Activated naive CD4-positive, alpha-beta T cell treated with anti-CD3 and anti-CD28 coated beads, Interleukin-2, amount 50 U/mL, for 24 hours (primary cell): ENCODE results near the gene ATP13A3.

Experiments used
- H3K27ac Mint-ChIP-seq: one replicate; pipeline ENCODE4 v1.8.0; 2021; ENCODE audit warnings: mild to moderate bottlenecking, mixed read lengths
- H3K27me3 Mint-ChIP-seq: one replicate; pipeline ENCODE4 v1.8.0; 2021; ENCODE audit warnings: mixed read lengths
- H3K36me3 Mint-ChIP-seq: one replicate; pipeline ENCODE4 v1.8.0; 2021; ENCODE audit warnings: mixed read lengths
- H3K4me1 Mint-ChIP-seq: one replicate; pipeline ENCODE4 v1.8.0; 2021; ENCODE audit warnings: mixed read lengths
- H3K4me3 Mint-ChIP-seq: one replicate; pipeline ENCODE4 v1.8.0; 2021; ENCODE audit warnings: mild to moderate bottlenecking, mixed read lengths
- H3K9me3 Mint-ChIP-seq: one replicate; pipeline ENCODE4 v1.8.0; 2021; ENCODE audit warnings: mixed read lengths

Gene ATP13A3

DNA sequence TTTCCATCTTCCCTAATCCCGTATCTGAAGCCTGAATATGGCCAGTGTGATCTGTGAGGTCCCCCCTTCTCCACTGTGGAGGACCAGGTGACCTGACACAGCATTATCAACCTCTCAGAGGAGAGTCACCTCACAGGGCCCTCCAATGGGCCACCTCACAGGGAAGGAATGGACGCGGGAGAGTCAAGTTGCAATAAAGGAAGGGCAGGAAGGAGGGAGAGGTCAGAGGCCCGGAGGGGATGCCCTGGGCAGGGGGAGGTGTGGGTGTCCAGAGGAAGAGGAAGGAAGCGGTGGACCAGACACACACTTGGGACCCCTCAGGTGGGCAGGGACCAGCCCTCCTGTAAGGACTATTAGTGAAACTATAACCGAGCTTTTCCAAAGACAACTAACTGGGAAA is 102.6 kb downstream of the ATP13A3 start:
- Mint-ChIP-seq H3K4me3 (no peak overlapping the region), H3K9me3 (no peaks in the 10 kb centered on the region), H3K4me1 (no peaks in the 10 kb centered on the region), H3K27ac (no peak overlapping the region), H3K27me3 (no peaks in the 10 kb centered on the region), H3K36me3 (no peaks in the 10 kb centered on the region)

DNA sequence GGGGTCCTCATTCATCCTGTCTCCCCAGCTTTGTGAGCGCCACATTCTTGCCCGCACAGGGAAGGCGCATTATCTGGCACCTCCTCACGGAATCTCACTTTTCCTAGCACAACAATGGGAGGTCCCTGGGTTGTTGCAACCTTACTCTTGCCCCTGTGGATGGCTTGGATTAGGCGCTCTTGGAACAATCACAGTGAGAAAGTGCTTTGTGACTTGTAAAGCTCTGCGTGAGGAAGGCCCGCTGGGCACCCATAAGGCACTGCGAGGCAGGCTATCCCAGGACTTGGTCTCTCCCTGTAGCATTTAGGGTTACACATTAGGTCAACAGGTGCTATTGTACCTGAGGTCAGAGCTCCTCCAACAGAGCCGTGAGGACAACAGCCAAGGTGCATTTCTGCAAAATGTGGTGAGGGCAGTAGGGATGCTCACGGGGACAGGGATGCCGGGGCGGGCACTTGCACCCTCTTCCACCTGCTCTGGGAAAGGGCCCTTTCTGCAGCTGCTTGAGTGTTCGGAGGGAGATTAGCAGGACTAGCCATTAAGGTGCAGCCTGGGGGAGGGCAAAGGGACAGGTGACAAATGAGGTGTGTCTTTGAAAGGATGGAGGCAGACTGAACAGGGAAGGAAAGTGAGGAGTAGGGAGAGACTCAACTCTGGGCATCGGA is 103.4 kb downstream of the ATP13A3 start:
- Mint-ChIP-seq H3K27ac (no peak overlapping the region), H3K36me3 (no peaks in the 10 kb centered on the region), H3K27me3 (no peaks in the 10 kb centered on the region), H3K4me1 (no peaks in the 10 kb centered on the region), H3K4me3 (no peak overlapping the region), H3K9me3 (no peaks in the 10 kb centered on the region)

DNA sequence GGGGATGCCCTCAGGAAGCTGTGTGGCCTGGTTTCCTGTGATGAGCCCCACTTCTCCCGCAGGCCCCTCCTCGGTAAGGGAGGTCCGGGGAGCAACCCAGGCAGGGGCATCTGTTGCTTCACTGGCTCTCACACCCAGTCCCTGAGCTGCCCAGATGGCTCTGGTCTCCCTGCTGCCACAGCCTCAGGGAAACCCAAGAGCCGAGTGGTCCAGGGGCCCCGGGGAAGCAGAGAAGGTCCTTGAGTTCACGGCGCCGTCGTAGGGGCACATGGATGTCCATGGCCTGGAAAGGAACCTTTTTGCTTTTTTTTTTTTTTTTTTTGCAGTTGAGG is 103.9 kb downstream of the ATP13A3 start:
- H3K27me3 Mint-ChIP-seq, result no peaks in the 10 kb centered on the region
- no peaks in the 10 kb centered on the region for H3K9me3 Mint-ChIP-seq
- H3K4me3 Mint-ChIP-seq, result no peak overlapping the region

DNA sequence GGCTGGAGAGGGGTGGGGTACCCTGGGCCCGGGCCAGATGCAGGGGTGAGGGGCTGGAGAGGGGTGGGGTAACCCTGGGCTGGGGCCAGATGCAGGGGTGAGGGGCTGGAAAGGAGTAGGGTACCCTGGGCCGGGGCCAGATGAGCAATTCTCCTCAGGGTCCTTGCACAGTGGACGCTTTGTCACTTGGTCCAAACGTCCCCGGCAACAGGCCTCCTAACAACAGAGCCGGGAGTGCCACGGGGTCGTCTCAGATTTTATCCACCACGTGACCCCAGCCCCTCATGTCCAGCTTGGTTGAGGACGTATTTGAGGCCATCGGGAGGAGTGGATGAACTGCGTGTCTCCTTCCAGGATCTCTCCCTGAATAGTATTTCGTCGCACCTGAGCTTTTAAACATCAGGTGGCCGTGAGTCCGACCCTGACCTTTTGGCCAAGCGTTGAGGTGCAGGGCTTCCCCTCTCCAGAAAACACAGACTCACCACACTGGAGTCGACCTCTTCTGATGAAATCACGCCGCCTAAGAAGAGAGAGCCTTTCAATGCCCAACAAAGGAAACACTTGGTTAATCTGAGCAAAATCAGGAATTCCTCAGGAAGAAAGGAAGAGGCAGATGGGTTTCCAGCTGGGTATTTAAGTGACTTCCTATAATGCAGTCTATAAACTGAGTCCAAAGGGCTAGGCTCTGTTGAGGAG is 104.5 kb downstream of the ATP13A3 start:
- H3K4me1 Mint-ChIP-seq, result no peaks in the 10 kb centered on the region
- no peaks in the 10 kb centered on the region for H3K9me3 Mint-ChIP-seq
- H3K4me3 Mint-ChIP-seq, result no peak overlapping the region
- H3K27me3 Mint-ChIP-seq, result no peaks in the 10 kb centered on the region
- H3K27ac Mint-ChIP-seq, result no peak overlapping the region
- no peaks in the 10 kb centered on the region for H3K36me3 Mint-ChIP-seq

More for the DNA sequence above, 103.9 kb downstream of the ATP13A3 start:
- no peaks in the 10 kb centered on the region for H3K36me3 Mint-ChIP-seq
- H3K27ac Mint-ChIP-seq, result no peak overlapping the region
- H3K4me1 Mint-ChIP-seq, result no peaks in the 10 kb centered on the region

DNA sequence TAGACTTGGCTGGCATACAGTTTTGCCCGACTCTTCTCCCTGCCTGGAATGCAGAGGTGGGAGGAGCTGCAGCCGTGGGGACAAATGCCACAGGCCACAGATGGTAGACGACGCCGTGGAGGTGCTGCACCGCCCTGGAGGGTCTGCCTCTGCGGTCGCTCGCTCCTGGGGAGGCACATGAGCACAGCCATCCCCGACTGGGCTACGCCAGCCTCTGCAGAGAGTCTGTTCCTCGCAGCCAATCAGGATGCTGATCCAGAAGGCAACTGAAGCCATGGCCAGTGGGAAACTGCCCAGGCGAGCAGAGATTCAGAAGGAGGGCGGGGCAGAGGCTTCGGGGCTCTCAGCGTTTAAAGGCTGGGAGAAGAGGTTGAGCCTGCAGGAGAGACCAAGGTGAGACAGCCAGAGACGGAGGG is 105.3 kb downstream of the ATP13A3 start:
- no peak overlapping the region for H3K27ac Mint-ChIP-seq
- H3K27me3 Mint-ChIP-seq, result no peaks in the 10 kb centered on the region
- H3K9me3 Mint-ChIP-seq, result no peaks in the 10 kb centered on the region
- no peak overlapping the region for H3K4me3 Mint-ChIP-seq
- no peaks in the 10 kb centered on the region for H3K4me1 Mint-ChIP-seq
- H3K36me3 Mint-ChIP-seq, result no peaks in the 10 kb centered on the region

DNA sequence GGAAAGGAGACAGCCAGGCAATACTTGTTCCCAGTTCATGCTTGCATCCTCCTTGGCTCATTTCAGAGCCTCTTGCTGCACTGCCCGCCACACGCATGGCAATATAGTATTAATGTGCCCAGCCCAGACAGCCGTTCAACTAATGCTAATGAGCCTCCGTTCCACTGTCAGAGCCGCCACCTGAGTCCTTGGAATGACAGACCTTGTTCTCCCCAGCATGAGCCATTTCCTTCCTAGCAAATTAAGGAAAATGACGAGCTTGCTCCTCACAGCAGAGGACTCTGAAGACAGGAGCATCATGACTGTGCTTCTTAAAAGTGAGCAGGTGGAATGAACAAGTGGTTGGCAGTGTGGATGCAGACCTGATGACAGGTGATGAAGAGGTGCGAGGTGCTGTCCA is 106.5 kb downstream of the ATP13A3 start:
- Mint-ChIP-seq H3K9me3 (no peaks in the 10 kb centered on the region), H3K27me3 (no peaks in the 10 kb centered on the region), H3K4me3 (no peak overlapping the region), H3K4me1 (no peaks in the 10 kb centered on the region), H3K36me3 (no peaks in the 10 kb centered on the region), H3K27ac (no peak overlapping the region)

DNA sequence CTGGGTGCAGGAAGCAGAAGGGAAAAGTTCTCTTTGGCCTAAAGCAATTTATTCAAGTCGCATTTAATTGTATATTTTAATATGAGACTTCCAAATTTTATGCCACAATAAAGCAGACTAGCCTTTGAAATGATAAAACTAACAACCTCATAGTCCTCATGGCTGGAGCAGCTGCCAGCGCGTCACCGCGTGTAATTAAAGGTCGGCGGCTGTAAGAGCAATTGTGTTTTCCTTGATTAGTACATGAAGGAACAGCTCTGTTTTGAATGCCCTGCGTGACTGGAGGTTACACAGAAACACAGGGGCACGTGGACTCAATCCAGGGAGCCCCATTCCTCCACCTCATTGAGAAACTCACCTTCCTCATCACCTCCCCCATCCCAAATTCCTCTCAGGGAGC is 107.2 kb downstream of the ATP13A3 start:
- Mint-ChIP-seq H3K4me1 (no peaks in the 10 kb centered on the region), H3K36me3 (no peaks in the 10 kb centered on the region), H3K9me3 (no peaks in the 10 kb centered on the region), H3K27ac (no peak overlapping the region), H3K27me3 (no peaks in the 10 kb centered on the region), H3K4me3 (no peak overlapping the region)

DNA sequence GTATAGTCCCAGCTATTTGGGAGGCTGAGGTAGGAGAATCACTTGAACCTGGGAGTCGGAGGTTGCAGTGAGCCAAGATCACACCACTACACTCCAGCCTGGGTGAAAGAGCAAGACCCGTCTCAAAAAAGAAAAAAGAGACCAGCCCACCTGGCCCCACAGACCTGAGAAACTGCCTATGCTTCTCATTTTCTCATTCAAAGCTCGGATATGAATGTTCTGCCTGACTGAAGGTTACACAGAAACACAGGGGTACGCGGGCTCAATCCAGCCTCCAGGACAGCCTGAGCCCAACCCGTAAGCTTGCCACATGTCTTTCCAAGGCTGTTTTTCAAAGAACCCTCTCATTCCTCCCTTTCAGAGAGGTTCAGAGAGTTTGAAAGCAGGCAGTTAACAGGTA is 107.6 kb downstream of the ATP13A3 start:
- Mint-ChIP-seq H3K4me3 (no peak overlapping the region), H3K4me1 (no peaks in the 10 kb centered on the region), H3K9me3 (no peaks in the 10 kb centered on the region), H3K27me3 (no peaks in the 10 kb centered on the region), H3K36me3 (no peaks in the 10 kb centered on the region), H3K27ac (no peak overlapping the region)

DNA sequence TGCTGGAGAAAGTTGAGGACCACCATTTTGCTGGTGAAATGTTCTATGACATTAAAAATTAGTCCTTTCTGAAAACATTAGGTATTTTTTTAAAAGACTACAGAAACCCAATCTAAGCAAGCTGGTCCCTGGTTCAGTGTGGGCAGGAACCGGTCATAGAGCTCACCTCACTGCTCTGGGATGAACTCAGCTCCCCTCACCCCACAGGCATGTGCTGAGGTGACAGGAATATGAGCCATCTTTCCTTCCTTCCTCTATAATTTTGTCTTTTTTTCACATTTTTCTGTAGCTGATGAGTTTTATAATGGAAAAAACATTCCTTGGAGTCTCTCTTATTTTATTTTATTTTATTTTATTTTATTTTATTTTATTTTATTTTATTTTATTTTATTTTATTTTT is 109.1 kb downstream of the ATP13A3 start:
- H3K36me3 Mint-ChIP-seq, result no peaks in the 10 kb centered on the region
- H3K27ac Mint-ChIP-seq, result no peak overlapping the region
- no peaks in the 10 kb centered on the region for H3K9me3 Mint-ChIP-seq
- H3K4me1 Mint-ChIP-seq, result no peaks in the 10 kb centered on the region
- no peaks in the 10 kb centered on the region for H3K27me3 Mint-ChIP-seq
- H3K4me3 Mint-ChIP-seq, result no peak overlapping the region

DNA sequence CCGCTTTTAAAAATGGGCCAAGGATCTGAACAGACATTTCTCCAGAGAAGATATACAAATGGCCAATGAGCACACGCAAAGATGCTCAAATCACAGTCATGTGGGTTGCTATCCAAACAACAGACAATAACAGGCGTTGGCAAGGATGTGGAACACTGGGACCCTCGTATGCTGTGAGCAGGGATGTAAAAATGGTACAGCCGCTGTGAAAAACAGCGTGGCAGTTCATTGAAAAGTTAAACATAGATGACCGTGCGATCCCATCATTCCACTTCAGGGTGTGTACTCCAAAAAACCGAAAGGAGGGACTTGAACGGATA is 110.6 kb downstream of the ATP13A3 start:
- H3K9me3 Mint-ChIP-seq, result no peaks in the 10 kb centered on the region
- H3K27ac Mint-ChIP-seq, result no peak overlapping the region
- no peaks in the 10 kb centered on the region for H3K27me3 Mint-ChIP-seq
- no peaks in the 10 kb centered on the region for H3K36me3 Mint-ChIP-seq
- no peak overlapping the region for H3K4me3 Mint-ChIP-seq
- no peaks in the 10 kb centered on the region for H3K4me1 Mint-ChIP-seq

DNA sequence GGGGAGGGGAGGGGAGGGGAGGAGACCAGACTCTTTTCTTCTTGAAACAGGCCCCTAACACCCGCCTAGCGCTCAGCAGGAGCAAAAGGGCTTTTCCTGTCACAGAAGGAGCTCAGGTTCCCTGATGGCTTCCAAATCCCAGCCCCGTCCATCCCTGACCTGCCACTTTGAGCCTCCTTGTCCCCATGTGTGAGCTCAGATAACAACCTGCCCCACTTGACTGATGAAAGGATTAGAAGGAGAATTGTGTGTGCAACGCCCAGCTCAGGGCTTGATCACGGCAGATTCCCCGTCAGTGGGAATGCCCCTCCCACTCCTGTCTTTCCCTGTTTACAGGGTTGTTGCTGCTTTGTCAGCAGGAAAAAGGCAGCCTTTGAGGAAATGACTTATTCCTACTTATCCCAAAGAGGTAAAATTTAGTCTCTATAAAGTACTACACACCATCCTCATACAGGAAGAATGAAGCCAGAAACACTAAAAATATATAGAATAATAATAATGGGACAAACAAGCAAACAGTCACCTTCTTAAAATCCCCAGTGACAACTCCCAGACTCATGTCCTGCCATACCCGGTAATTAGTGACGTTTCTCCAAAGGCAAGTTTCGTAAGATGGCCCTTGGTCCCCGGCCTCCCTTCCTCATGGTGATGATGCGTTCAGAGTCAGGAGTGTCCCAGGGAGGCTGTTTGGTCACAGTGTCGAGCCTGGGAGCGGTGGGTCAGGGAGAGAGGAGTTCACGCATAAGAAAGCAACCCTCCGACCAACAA is 111.1 kb downstream of the ATP13A3 start:
- Mint-ChIP-seq H3K27me3 (no peaks in the 10 kb centered on the region), H3K9me3 (no peaks in the 10 kb centered on the region), H3K36me3 (no peaks in the 10 kb centered on the region), H3K4me3 (no peak overlapping the region), H3K4me1 (no peaks in the 10 kb centered on the region), H3K27ac (no peak overlapping the region)

DNA sequence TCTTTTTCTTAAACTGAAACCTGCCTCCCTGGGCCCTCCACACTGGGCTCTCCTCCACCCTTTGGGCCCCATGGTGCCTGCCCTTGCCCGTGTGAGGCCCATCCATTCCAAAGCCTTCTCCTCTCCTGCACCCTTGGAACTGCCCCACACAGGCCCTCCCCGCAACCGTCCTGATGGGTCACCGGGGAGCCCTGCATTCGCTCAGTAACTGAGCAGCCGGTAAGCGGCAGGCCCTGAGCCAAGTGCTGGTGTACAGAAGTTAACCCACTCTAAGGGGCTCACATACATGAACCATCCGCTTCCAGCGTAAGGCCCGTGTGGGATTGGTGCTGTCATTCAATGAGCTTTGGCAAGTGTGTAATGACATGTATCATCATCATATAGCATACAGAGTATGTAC is 111.9 kb downstream of the ATP13A3 start:
- H3K27ac Mint-ChIP-seq, result no peak overlapping the region
- H3K36me3 Mint-ChIP-seq, result no peaks in the 10 kb centered on the region

DNA sequence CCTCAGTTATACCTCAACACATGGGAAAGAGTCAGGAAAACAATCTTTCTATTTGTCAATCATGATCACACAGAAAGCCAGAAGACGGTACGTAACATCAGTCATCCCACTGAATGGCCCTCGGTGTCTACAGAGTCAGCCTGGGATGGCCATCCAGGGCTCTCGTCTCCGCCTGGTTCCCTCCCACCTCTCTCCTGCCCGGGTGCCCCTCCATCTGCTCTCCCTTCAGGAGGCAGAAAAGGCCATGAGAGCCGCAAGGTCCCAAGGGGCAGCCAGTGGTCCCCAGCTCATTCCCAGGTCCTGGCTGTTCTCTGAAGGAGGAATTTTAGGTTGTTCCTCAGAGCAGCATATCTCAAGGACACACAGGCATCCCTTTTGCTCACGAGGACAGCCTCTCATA is 112.9 kb downstream of the ATP13A3 start:
- no peaks in the 10 kb centered on the region for H3K36me3 Mint-ChIP-seq

More for the DNA sequence above, 111.9 kb downstream of the ATP13A3 start:
- Mint-ChIP-seq H3K27me3 (peaks cover 7% of the 10 kb centered on the region), H3K9me3 (no peaks in the 10 kb centered on the region), H3K4me1 (peaks cover under 1% of the 10 kb centered on the region), H3K4me3 (no peak overlapping the region)

DNA sequence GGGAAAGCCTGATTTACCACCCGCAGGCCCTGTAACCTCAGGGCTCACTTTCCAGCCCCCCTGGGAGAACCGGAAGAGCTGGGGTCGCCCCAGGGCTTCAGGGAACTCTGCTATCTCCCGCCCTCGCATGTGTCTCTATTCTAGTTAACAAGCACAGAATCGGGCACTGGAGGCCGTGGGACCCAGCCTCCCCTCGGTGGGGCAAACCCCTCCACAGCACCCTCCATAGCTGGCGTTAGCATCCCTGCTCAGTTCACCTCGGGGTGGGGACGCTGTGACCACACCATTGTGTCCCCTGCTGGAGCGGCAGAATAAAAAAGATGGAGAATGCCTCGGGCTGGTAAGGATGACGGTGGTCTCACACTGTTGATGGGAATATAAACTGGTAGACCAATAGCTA is 113.8 kb downstream of the ATP13A3 start:
- Mint-ChIP-seq H3K27ac (no peak overlapping the region), H3K9me3 (no peaks in the 10 kb centered on the region), H3K4me3 (no peak overlapping the region), H3K4me1 (peaks cover 3% of the 10 kb centered on the region), H3K27me3 (peaks cover 15% of the 10 kb centered on the region), H3K36me3 (no peaks in the 10 kb centered on the region)

More for the DNA sequence above, 112.9 kb downstream of the ATP13A3 start:
- peaks cover 3% of the 10 kb centered on the region for H3K4me1 Mint-ChIP-seq
- no peaks in the 10 kb centered on the region for H3K9me3 Mint-ChIP-seq
- no peak overlapping the region for H3K27ac Mint-ChIP-seq
- H3K27me3 Mint-ChIP-seq, result peaks cover 9% of the 10 kb centered on the region
- H3K4me3 Mint-ChIP-seq, result no peak overlapping the region

DNA sequence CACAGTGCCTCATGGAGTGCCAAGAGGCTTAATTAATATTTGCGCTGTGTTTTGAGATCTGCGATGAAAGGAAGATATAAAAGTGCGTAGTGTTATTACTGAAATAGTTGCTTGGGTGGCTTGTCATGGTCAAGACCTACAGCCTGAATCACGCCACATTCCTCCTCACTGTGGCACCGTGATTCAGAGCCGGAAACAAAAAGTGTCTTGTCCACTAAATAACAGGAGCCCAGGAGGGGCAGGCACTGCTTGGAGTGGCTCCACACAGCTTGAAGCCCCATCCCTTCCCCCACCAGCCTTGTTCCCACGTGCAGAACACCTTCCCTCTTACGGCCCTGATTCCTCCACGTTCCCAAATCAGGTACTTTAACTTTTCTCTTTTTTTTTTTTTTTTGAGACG is 116.0 kb downstream of the ATP13A3 start:
- Mint-ChIP-seq H3K4me1 (peaks cover 3% of the 10 kb centered on the region), H3K27ac (no peak overlapping the region), H3K36me3 (no peaks in the 10 kb centered on the region), H3K9me3 (no peaks in the 10 kb centered on the region), H3K4me3 (no peak overlapping the region), H3K27me3 (peaks cover 16% of the 10 kb centered on the region)

DNA sequence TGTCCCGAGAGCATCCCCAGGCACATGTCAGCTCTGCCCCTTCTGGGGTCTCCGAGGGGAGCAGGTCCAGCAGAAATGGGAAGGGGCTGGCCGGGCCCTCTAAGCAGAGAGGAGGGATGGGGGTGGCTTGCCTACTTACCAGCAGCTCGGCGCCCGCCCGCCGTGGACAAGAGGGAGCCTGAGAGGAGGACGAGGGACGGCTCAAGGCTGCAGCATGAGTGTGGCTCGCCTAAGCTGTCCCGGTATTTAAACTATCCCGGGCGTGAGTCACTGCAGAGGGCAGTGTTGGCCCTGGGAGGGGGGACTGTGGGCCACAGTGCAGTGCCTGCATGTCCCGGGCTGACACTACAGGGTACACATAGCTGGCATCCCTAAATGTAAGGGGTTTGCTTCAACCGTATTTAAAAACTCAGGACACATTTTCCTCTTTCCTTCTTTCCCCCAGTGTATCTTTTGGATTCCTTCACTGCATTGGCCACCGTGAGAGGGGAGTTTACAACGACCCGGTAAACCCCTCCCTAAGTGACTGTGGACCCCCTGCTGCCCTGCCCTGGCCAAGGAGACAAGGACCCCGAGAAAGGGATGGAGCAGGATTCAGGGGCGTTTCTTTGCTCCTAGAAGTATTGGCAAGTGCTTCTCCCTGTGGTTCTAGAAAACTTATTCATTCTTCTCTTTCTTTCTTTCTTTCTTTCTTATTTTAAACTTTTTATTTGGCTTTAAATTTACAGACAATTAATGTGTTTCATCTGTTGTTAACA is 117.1 kb downstream of the ATP13A3 start, which contains the start of gene LRRC15:
Gene LRRC15, minus strand, starts transcription at position 222 of the 758 bp plus-strand sequence. CDS start 8,700 bp downstream, outside the sequence.
- Mint-ChIP-seq H3K4me1 (peaks cover 3% of the 10 kb centered on the region), H3K27ac (no peak within 1 kb of the TSS), H3K9me3 (no peaks in the 10 kb centered on the region), H3K36me3 (no peaks in the 10 kb centered on the region), H3K4me3 (no peak within 1 kb of the TSS), H3K27me3 (peaks cover 16% of the 10 kb centered on the region)
